A673 (cell line): ENCODE results near the gene SYT17. TPM values are rescaled to one million over a fixed set of nuclear protein-coding genes. Genes with fewer than 3 reads are reported as not detected.

Source experiments
- BruUV-seq: library from RNA; stranded (reverse); fragments of 400-500 nt; replicated peaks from 2 replicates; lab custom pipeline; 2021; lab: Mats Ljungman, UMichigan
- CTCF ChIA-PET: fragments of 300-600 bp; sonication (Branson Sonifier 250); formaldehyde crosslinking; loops from one replicate; lab custom pipeline; 2022; ENCODE audit warnings: antibody characterized with exemption; lab: Charles Lee
- POLR2A ChIA-PET: fragments of 300-600 bp; sonication (Branson Sonifier 250); formaldehyde crosslinking; loops from one replicate; lab custom pipeline; 2022; ENCODE audit warnings: antibody characterized with exemption; ENCODE audit not compliant: low non-redundant PET; lab: Charles Lee
- DNase-seq: peaks from one replicate; pipeline ENCODE4 v3.0.0-alpha.2; 2015; ENCODE audit warnings: low spot score
- H3K27ac ChIP-seq: fragments of 200-600 bp; sonication (generic); 2 replicates; pipeline ENCODE4 v1.5.1; 2016; ENCODE audit warnings: mixed run types, low read depth, mild to moderate bottlenecking, mixed read lengths, antibody characterized with exemption, low read length; ENCODE audit not compliant: poor library complexity, severe bottlenecking
- H3K27me3 ChIP-seq: fragments of 200-600 bp; sonication (generic); replicated peaks from 2 replicates; pipeline ENCODE4 v1.6.1; 2017; ENCODE audit warnings: mixed run types, low read depth, mild to moderate bottlenecking, mixed read lengths, antibody characterized with exemption, low read length; ENCODE audit not compliant: insufficient read depth, poor library complexity
- H3K36me3 ChIP-seq: fragments of 200-600 bp; sonication (generic); 2 replicates; pipeline ENCODE4 v1.6.1; 2016; ENCODE audit warnings: mixed run types, mild to moderate bottlenecking, mixed read lengths, antibody characterized with exemption, low read length; ENCODE audit not compliant: insufficient read depth, poor library complexity, severe bottlenecking
- H3K4me1 ChIP-seq: fragments of 200-600 bp; sonication (generic); 2 replicates; pipeline ENCODE4 v1.6.1; 2017; ENCODE audit warnings: mixed run types, mild to moderate bottlenecking, mixed read lengths, antibody characterized with exemption, low read length; ENCODE audit not compliant: insufficient read depth, poor library complexity, severe bottlenecking
- H3K4me3 ChIP-seq: fragments of 200-600 bp; sonication (generic); 2 replicates; pipeline ENCODE4 v1.5.1; 2016; ENCODE audit warnings: low read depth, mixed run types, mild to moderate bottlenecking, mixed read lengths, low read length; ENCODE audit not compliant: poor library complexity, severe bottlenecking
- H3K9me3 ChIP-seq: fragments of 200-600 bp; sonication (generic); 2 replicates; pipeline ENCODE4 v1.6.1; 2016; ENCODE audit warnings: mixed run types, low read depth, mild to moderate bottlenecking, mixed read lengths, antibody characterized with exemption, low read length; ENCODE audit not compliant: poor library complexity, severe bottlenecking
- CTCF ChIP-seq: fragments of 300-800, 200-600 bp; sonication (generic); conservative IDR thresholded peaks from 2 replicates; pipeline ENCODE4 v1.5.1; 2017; ENCODE audit warnings: low read depth, mild to moderate bottlenecking, antibody characterized with exemption, low read length, moderate library complexity, mixed read lengths
- EZH2 ChIP-seq: fragments of 200-600 bp; sonication (generic); IDR thresholded peaks from 2 replicates; pipeline ENCODE4 v1.6.1; 2017; ENCODE audit warnings: borderline replicate concordance, low read depth, mild to moderate bottlenecking, mixed read lengths, antibody characterized with exemption, low read length; ENCODE audit not compliant: poor library complexity, severe bottlenecking
- intact Hi-C: fragments of 100-400 bp; cut with micrococcal nuclease; formaldehyde crosslinking; loops from one replicate; pipeline ENCODE4 v1.10.0; 2022; ENCODE audit not compliant: unreplicated experiment
- total RNA-seq: library from RNA; stranded (reverse); gene quantifications from 2 replicates; pipeline ENCODE4 v1.2.3, GENCODE V29; 2021

The SYT17 gene
- total RNA-seq, 1 experiment from 2014 or later: 0.24 TPM

DNA sequence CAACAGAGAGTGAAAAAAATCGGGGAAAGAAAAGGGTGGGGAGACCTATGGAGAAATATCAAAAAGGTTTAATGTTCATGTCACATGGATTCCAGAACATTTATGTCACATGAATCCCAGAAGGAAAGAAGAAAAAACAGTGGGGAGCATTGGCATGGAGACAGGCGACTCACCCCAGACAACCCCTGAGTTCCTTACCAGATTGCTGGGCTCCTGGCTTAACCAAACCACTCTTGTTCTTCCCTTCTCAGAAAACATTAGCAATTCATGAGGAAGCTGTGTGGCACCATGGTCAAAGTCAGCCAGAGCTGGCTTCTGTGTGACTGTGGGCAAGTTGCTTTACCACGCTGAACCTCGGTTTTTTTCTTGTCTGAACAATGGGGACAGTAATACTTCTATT, 67.8 kb downstream of the SYT17 start:
- Histone ChIP-seq H3K27me3 (no peaks in the 10 kb centered on the region), H3K27ac (no peak overlapping the region), H3K4me3 (no peak overlapping the region), H3K36me3 (no peaks in the 10 kb centered on the region), H3K9me3 (no peaks in the 10 kb centered on the region), H3K4me1 (peaks cover 11% of the 10 kb centered on the region)
- intact Hi-C loops: no loop called here
- BruUV-seq: no TSS peak
- TF ChIP-seq EZH2: no peak
- no peak for TF ChIP-seq CTCF
- ChIA-PET CTCF (no interaction called here), POLR2A (no interaction called here)
- DNase-seq: no peak

- no peaks in the 10 kb centered on the region for H3K9me3 ChIP-seq
- TF ChIP-seq CTCF (no peak), EZH2 (no peak)
- H3K27me3 ChIP-seq: no peaks in the 10 kb centered on the region
- BruUV-seq: no TSS peak
- DNase-seq: no peak
- H3K4me3 ChIP-seq: no peak overlapping the region
- ChIA-PET POLR2A (no interaction called here), CTCF (no interaction called here)
- H3K36me3 ChIP-seq: no peaks in the 10 kb centered on the region
- intact Hi-C loops: no loop called here
- H3K4me1 ChIP-seq: peaks cover 11% of the 10 kb centered on the region
- H3K27ac ChIP-seq: no peak overlapping the region
Measured at GRCh38 chr16:19236561-19237209, 68.6 kb downstream of the SYT17 start.

DNA sequence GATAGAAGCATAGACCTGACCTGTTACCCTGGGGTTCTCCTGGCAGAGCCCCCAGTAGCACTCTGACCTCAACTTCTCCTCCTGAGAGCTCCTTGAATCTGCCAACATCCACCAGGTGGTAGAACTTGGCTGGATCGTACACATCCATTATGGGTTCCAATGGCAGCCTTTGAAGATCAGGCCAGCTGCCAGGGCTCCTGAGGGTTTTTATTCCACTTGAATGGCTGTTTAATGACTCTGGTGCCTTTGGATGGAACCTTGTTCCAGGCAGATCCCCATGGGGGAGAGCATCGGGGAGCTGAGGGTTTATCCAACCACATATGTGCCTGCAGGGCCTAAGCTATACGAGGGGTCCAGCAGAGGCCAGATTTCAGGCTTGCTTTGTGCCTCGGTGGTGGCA, 70.4 kb downstream of the SYT17 start:
- Histone ChIP-seq H3K9me3 (no peaks in the 10 kb centered on the region), H3K4me3 (no peak overlapping the region), H3K27ac (no peak overlapping the region), H3K27me3 (no peaks in the 10 kb centered on the region), H3K36me3 (no peaks in the 10 kb centered on the region), H3K4me1 (peaks cover 11% of the 10 kb centered on the region)
- TF ChIP-seq CTCF: no peak
- TF ChIP-seq EZH2: no peak
- no TSS peak for BruUV-seq
- ChIA-PET POLR2A (no interaction called here), CTCF (no interaction called here)
- intact Hi-C loops: no loop called here
- DNase-seq: no peak
